Esophagus squamous epithelium (tissue), 5 donors: ENCODE measurements around the gene TSPO2. TPM values are rescaled to one million over a fixed set of nuclear protein-coding genes. Genes with fewer than 3 reads are reported as not detected.
A peak's percentile ranks its signal among the peaks of the same experiment; 100 is the strongest.
"Not testable (repeated sequence)": the region's sequence is repeated elsewhere in the genome, so short reads cannot be mapped to it uniquely, and the experiment has no call there.

Source experiments
- DNase-seq: peaks from one replicate; lab custom pipeline; 2025; lab: John Stamatoyannopoulos, UW
- H3K27ac ChIP-seq, 4 donors: fragments of 200-600 bp; sonication (generic); one replicate each; pipeline ENCODE4 v1.5.1; 2016 to 2019; ENCODE audit warnings: mild to moderate bottlenecking in 1 of 4
- H3K27me3 ChIP-seq, 4 donors: fragments of 200-600 bp; sonication (generic); 1 replicate in 3 of 4; 2 replicates in 1 of 4; pipeline versions ENCODE4 v1.5.1 to v1.6.0; 2017 to 2021; ENCODE audit warnings: antibody characterized with exemption in 1 of 4
- H3K36me3 ChIP-seq, 3 donors: fragments of 200-600 bp; sonication (generic); one replicate each; pipeline ENCODE4 v1.5.1; 2016 to 2019
- H3K4me1 ChIP-seq, 3 donors: fragments of 200-600 bp; sonication (generic); one replicate each; pipeline ENCODE4 v1.5.1; 2017 to 2019
- H3K4me3 ChIP-seq, 4 donors: fragments of 200-600 bp; sonication (generic); 1 replicate in 3 of 4; 2 replicates in 1 of 4; pipeline ENCODE4 v1.5.1; 2016 to 2019; ENCODE audit warnings: mild to moderate bottlenecking in 2 of 4, moderate library complexity in 1 of 4
- H3K9me3 ChIP-seq, 3 donors: fragments of 200-600 bp; sonication (generic); one replicate each; pipeline ENCODE4 v1.5.1; 2016 to 2019
- POLR2A ChIP-seq, 4 donors: fragments of 450-650 bp; IDR thresholded peaks; one replicate each; pipeline ENCODE4 v1.6.1; 2017; ENCODE audit warnings: antibody characterized with exemption in 4 of 4, mild to moderate bottlenecking in 4 of 4, moderate library complexity in 3 of 4
- WGBS, 2 donors: methylation state at CpG; one replicate each; pipeline ENCODE4 v1.1.5; 2018; 5-methylcytosine and 5-hydroxymethylcytosine counted together
- intact Hi-C: fragments of 100-400 bp; cut with DNase I; formaldehyde crosslinking; loops from one replicate; pipeline ENCODE4 v1.15.0; 2022
- total RNA-seq, 4 donors: library from RNA; depleted of rRNA; stranded (reverse); fragments of >200 nt; gene quantifications; one replicate each; pipeline ENCODE4 v1.1.0, GENCODE V29; 2016
- TF ChIP-seq, protein P1 (sequence below), 6 experiments: fragments of 450-650 bp in 4 of 6; fragments of 200-600 bp in 2 of 6; sonication (generic) in 2 of 6; IDR thresholded peaks; one replicate each; pipeline ENCODE4 v1.5.1; 2016 to 2019; ENCODE audit warnings: antibody characterized with exemption in 6 of 6, mild to moderate bottlenecking in 4 of 6, moderate library complexity in 4 of 6
- donor health status: DM: yes; HTN: yes; CAD: no.

Gene TSPO2
- total RNA-seq, 4 donors from 2014 or later: not detected

GRCh38 chr6:40998661-40999060 lies 43.6 kb upstream of the TSPO2 start:
- H3K4me1 ChIP-seq: peaks cover 0 to 22% (median 4%) of the 10 kb centered on the region in 3 donors
- no peak for DNase-seq
- H3K36me3 ChIP-seq: no peaks in the 10 kb centered on the region
- peaks cover 0 to 11% (median 0%) of the 10 kb centered on the region in 4 donors for H3K27me3 ChIP-seq
- TF ChIP-seq, protein P1, sequence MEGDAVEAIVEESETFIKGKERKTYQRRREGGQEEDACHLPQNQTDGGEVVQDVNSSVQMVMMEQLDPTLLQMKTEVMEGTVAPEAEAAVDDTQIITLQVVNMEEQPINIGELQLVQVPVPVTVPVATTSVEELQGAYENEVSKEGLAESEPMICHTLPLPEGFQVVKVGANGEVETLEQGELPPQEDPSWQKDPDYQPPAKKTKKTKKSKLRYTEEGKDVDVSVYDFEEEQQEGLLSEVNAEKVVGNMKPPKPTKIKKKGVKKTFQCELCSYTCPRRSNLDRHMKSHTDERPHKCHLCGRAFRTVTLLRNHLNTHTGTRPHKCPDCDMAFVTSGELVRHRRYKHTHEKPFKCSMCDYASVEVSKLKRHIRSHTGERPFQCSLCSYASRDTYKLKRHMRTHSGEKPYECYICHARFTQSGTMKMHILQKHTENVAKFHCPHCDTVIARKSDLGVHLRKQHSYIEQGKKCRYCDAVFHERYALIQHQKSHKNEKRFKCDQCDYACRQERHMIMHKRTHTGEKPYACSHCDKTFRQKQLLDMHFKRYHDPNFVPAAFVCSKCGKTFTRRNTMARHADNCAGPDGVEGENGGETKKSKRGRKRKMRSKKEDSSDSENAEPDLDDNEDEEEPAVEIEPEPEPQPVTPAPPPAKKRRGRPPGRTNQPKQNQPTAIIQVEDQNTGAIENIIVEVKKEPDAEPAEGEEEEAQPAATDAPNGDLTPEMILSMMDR (IDR thresholded peaks at IDR 0.05): no peak
- no peak for TF ChIP-seq POLR2A (IDR thresholded peaks at IDR 0.05)
- WGBS, 2 donors: 82 to 84% methylated on average over 3 to 4 of the region's 4 CpGs
- intact Hi-C loops: no loop called here
- H3K27ac ChIP-seq: no peak overlapping the region
- H3K4me3 ChIP-seq: no peak overlapping the region
- no peaks in the 10 kb centered on the region for H3K9me3 ChIP-seq

GRCh38 chr6:40999569-40999968 lies 42.7 kb upstream of the TSPO2 start:
- TF ChIP-seq, protein P1 (IDR thresholded peaks at IDR 0.05): peak in 1 of 6 experiments; percentile 25
- no peak for TF ChIP-seq POLR2A (IDR thresholded peaks at IDR 0.05)
- Histone ChIP-seq H3K27ac (no peak overlapping the region), H3K4me3 (no peak overlapping the region), H3K27me3 (peaks cover 0 to 11% (median 0%) of the 10 kb centered on the region in 4 donors), H3K9me3 (no peaks in the 10 kb centered on the region), H3K4me1 (peaks cover 0 to 22% (median 4%) of the 10 kb centered on the region in 3 donors), H3K36me3 (no peaks in the 10 kb centered on the region)
- 28 to 52% methylated on average over 3 of the region's 3 CpGs for WGBS, 2 donors
- intact Hi-C loops: no loop called here
- DNase-seq: no peak

DNA sequence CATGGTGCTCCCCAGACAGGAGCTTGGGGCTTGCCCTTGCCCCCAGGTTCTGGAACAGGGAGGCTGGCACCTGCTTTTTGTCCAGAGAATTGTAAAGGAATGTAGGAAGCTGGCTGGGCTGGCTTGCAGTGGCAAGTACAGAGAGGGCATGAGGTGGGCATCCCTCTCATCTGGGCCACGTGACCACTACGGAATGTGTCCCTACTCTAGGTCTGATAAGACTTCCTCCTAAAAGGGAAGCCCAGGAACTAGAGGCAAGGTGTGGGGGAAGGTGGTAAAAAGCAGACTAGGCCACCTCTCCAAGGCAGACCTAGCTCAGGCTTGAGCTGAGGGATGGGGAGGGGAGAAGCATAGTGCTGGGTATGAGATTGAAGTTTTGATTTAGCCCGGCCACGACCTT lies 42.0 kb upstream of the TSPO2 start:
- Histone ChIP-seq H3K4me1 (peaks cover 0 to 22% (median 4%) of the 10 kb centered on the region in 3 donors), H3K27me3 (peaks cover 0 to 12% (median 0%) of the 10 kb centered on the region in 4 donors), H3K27ac (no peak overlapping the region), H3K9me3 (no peaks in the 10 kb centered on the region), H3K4me3 (no peak overlapping the region), H3K36me3 (no peaks in the 10 kb centered on the region)
- WGBS, 2 donors: 72 to 77% methylated on average over 4 of the region's 4 CpGs
- no peak for DNase-seq
- intact Hi-C loops: no loop called here
- TF ChIP-seq, protein P1 (IDR thresholded peaks at IDR 0.05): no peak
- no peak for TF ChIP-seq POLR2A (IDR thresholded peaks at IDR 0.05)

DNA sequence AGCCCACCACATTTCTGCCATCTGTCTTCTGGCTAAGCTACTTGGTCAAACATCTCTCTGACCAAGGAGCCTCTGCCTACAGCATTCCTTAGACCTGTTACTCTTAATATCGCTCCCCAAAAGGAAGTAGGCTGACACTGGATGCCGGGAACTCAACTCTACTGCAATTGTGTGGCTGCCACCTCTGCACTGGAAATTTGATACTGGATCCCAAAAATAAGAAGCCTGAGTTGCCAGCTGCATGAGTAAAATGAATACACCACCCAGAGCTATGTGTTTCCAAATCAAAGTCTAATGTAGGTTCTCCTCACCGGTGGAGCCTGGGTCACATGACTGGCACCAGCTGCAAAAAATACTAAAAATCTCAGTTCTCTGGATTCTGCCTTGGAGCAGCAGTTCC lies 40.1 kb upstream of the TSPO2 start:
- WGBS, 2 donors: 66 to 78% methylated on average over 3 of the region's 3 CpGs
- no peak overlapping the region for H3K27ac ChIP-seq
- peaks cover 0 to 16% (median 0%) of the 10 kb centered on the region in 4 donors for H3K27me3 ChIP-seq
- DNase-seq: no peak
- H3K36me3 ChIP-seq: no peaks in the 10 kb centered on the region
- TF ChIP-seq, protein P1 (IDR thresholded peaks at IDR 0.05): no peak
- no peak for TF ChIP-seq POLR2A (IDR thresholded peaks at IDR 0.05)
- H3K4me1 ChIP-seq: peaks cover 0 to 12% (median 4%) of the 10 kb centered on the region in 3 donors
- no peaks in the 10 kb centered on the region for H3K9me3 ChIP-seq
- intact Hi-C loops: no loop called here
- no peak overlapping the region for H3K4me3 ChIP-seq

DNA sequence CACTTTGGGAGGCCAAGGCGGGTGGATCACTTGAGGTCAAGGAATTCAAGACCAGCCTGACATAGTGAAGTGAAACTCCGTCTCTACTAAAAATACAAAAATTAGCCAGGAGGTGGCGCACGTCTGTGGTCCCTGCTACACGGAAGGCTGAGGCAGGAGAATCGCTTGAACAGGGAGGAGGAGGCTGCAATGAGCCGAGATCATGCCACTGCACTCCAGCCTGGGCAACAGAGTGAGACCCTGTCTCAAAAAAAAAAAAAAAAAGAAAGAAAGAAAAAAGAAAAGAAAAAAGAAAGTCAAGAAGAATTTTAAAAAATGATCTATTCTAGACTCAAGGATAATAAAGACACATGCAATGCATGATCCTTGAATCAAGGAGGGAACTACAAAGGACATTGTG lies 36.0 kb upstream of the TSPO2 start:
- peaks cover 0 to 16% (median 0%) of the 10 kb centered on the region in 4 donors for H3K27me3 ChIP-seq
- H3K36me3 ChIP-seq, H3K4me3 ChIP-seq, H3K27ac ChIP-seq, DNase-seq, intact Hi-C loops, H3K4me1 ChIP-seq, H3K9me3 ChIP-seq: not testable (repeated sequence)
- 11 to 24% methylated on average over 2 to 7 of the region's 7 CpGs for WGBS, 2 donors
- TF ChIP-seq, protein P1 (IDR thresholded peaks at IDR 0.05): peak; percentile 43 to 71 (median 57)

GRCh38 chr6:41006980-41007379 lies 35.3 kb upstream of the TSPO2 start:
- DNase-seq, intact Hi-C loops: not testable (repeated sequence)

More at GRCh38 chr6:41006980-41007379, 35.3 kb upstream of the TSPO2 start:
- not testable (repeated sequence) for H3K27ac ChIP-seq, H3K9me3 ChIP-seq, H3K36me3 ChIP-seq, H3K4me3 ChIP-seq, H3K4me1 ChIP-seq
- 96 to 98% methylated on average over 4 of the region's 4 CpGs for WGBS, 2 donors
- H3K27me3 ChIP-seq: peaks cover 0 to 16% (median 0%) of the 10 kb centered on the region in 4 donors
